Stomach smooth muscle (tissue), 2 donors: Measurements from ENCODE around the gene CRTAC1.

Source experiments
- H3K27ac ChIP-seq: one replicate; pipeline ENCODE4 v1.7.0; 2013; ENCODE audit warnings: mild to moderate bottlenecking, low read length, inconsistent platforms
- H3K27me3 ChIP-seq, 2 donors: one replicate each; pipeline ENCODE4 v1.7.0; 2013; ENCODE audit warnings: low read length in 2 of 2; ENCODE audit not compliant: insufficient read depth in 2 of 2, control insufficient read depth in 1 of 2
- H3K36me3 ChIP-seq, 2 donors: one replicate each; pipeline ENCODE4 v1.7.0; 2013; ENCODE audit warnings: low read length in 2 of 2; ENCODE audit not compliant: control insufficient read depth in 2 of 2, insufficient read depth in 2 of 2
- H3K4me1 ChIP-seq: one replicate; pipeline ENCODE4 v1.7.0; 2013; ENCODE audit warnings: low read length; ENCODE audit not compliant: control insufficient read depth, insufficient read depth
- H3K4me3 ChIP-seq, 2 donors: one replicate each; pipeline ENCODE4 v1.7.0; 2013; ENCODE audit warnings: low read length in 2 of 2
- H3K9ac ChIP-seq, 2 donors: one replicate each; pipeline ENCODE4 v1.7.0; 2013; ENCODE audit warnings: low read length in 2 of 2, mild to moderate bottlenecking in 1 of 2
- H3K9me3 ChIP-seq, 2 donors: one replicate each; pipeline ENCODE4 v1.7.0; 2013; ENCODE audit warnings: low read length in 2 of 2; ENCODE audit not compliant: control insufficient read depth in 2 of 2
- donor health status: healthy.
- donor health status: Pancreatic carcinoma.

Gene CRTAC1

DNA sequence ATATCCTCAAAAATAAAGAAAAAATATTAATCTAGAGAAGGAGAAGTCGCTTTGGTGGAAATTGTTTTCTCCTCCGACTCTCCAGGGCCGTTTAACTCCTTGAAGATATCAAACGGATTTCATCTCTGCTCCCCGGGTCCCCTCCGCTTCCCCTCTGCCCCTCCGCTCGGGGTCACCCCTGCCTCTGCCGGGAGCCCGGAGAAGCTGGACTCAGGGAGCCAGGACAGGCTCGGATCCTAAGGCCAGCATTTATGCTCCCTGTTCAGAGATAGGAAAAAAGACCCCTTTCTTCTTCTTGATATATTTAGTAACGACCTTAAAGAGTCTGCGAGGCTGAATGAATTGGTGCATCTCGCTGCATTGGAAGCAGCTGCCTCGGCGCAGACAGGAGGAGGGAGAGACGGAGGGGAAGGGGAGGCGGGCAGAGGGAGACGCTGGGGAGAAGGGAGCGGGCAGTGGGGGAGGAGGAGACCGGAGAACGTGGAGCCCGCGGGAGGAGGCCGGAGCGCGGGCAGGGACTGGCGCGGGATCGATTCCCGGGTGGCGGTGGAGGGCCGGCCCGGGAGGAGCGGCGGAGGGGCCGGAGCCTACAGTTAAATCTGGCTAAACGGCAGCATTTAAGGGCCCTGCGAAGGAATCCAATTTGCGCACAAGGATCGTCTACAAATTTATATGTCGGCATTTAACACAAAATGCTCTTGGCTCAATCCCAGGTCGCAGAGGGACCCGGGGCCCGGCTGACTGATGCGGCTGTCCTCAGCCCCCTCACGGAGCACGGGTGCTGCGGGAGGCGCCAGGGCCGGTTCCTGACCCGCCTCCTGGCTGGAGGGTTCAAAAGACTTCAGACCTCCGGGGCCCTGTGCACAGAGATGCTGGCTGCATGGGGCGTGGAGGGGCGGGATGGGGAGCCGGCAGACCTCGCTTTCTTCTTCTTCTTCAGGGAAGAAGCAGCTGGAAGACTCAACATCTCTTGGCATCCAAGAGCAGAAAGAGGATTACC, 55.6 kb downstream of the CRTAC1 start:
- Histone ChIP-seq H3K27me3 (peaks cover 23 to 40% of the 10 kb centered on the region in 2 donors), H3K4me1 (no peaks in the 10 kb centered on the region), H3K36me3 (no peaks in the 10 kb centered on the region), H3K9me3 (no peaks in the 10 kb centered on the region), H3K27ac (no peak overlapping the region), H3K9ac (no peak overlapping the region), H3K4me3 (no peak overlapping the region)

DNA sequence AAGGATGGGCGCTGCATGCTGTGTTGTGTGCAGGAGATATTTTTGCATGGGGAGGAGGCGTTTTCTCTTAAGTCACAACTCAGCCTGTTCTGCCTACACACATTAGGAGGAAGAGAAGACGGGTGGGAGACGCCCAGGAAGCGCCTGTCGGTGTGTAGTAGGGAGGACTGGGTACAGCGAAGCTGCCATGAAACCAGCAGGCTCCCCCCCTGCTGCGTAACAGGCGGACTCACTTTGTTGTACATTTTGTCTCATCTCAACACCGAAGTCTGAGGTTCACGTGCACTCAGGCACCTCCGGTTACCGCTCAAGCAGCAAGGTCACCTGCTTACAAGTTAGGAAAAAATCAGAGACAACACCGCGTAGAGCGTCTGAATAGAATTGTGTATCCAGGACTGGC, 56.3 kb downstream of the CRTAC1 start:
- no peak overlapping the region for H3K4me3 ChIP-seq
- H3K27me3 ChIP-seq, result peaks cover 20 to 43% of the 10 kb centered on the region in 2 donors
- no peaks in the 10 kb centered on the region for H3K4me1 ChIP-seq
- H3K36me3 ChIP-seq, result no peaks in the 10 kb centered on the region
- no peak overlapping the region for H3K27ac ChIP-seq
- no peak overlapping the region for H3K9ac ChIP-seq
- H3K9me3 ChIP-seq, result no peaks in the 10 kb centered on the region

DNA sequence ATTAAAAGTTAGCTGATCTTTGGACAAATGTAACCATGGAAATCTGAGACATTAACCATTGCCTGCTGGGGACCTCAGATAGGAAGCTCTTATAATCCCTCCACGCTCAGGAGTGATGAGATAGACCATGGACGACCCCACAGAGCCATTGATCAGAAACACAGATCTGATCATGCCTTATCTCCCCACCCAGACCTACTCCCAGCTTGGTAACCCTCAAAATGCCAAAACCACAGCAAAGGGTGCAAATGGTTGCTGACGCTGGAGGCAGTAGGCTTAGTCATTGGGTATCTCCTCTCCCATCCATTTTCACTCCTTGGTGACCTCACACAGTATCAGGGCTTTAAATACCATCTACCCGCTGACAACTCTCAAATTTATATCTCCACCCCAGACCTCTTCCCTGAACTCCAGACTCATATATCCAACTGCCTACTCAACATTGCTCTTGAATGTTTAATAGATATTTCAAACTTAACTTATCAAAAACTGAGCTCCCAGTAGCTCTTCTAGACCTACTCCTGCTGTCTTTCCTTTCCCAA, 60.8 kb downstream of the CRTAC1 start:
- H3K4me3 ChIP-seq, result no peak overlapping the region
- H3K9ac ChIP-seq, result no peak overlapping the region
- H3K36me3 ChIP-seq, result no peaks in the 10 kb centered on the region
- peaks cover 4 to 29% of the 10 kb centered on the region in 2 donors for H3K27me3 ChIP-seq
- no peaks in the 10 kb centered on the region for H3K9me3 ChIP-seq
- H3K4me1 ChIP-seq, result no peaks in the 10 kb centered on the region
- H3K27ac ChIP-seq, result no peak overlapping the region

DNA sequence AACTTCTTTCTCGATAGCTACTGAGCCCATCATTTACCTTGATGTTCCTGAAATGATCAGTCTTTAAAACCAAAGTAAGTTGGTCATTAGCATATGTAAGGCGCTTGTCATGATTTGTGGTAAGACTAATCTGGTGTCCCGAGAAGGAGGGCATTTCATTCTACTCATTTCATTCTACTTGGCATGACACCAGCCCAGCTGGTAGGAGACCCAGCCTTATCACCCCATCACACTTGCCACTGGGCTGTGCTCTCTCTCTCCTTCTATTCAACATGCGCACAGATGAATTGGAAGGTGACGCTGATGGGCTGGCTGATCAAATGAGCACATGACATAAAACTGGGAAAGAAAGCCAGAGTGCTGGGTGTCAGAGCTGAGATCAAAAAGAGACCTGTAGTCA, 65.7 kb downstream of the CRTAC1 start:
- H3K9ac ChIP-seq, result no peak overlapping the region
- H3K27ac ChIP-seq, result no peak overlapping the region
- H3K4me3 ChIP-seq, result no peak overlapping the region
- no peaks in the 10 kb centered on the region for H3K4me1 ChIP-seq
- no peaks in the 10 kb centered on the region for H3K9me3 ChIP-seq
- no peaks in the 10 kb centered on the region for H3K36me3 ChIP-seq
- peaks cover 0 to 17% of the 10 kb centered on the region in 2 donors for H3K27me3 ChIP-seq

DNA sequence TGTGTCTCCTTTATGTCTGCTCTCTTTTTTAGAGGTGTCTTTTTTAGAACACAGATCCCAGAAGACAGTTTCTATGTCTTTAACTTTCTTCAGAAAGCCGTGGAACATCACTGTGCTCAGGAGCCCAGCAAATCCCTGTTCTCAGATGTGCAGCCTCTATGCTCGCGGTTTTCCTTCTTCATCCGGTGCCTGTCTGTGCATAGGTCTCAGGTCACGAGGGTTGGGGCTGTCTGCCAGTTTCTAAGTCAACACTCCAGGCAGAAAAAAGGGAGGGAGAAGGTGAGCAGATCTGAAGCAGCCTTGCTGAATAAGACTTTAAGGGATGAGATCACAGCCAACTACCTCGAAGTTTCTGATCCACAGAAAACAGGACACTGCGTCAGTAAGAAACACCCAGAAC, 68.5 kb downstream of the CRTAC1 start:
- H3K36me3 ChIP-seq, result no peaks in the 10 kb centered on the region
- H3K4me3 ChIP-seq, result no peak overlapping the region
- H3K27me3 ChIP-seq, result peaks cover 0 to 18% of the 10 kb centered on the region in 2 donors
- no peaks in the 10 kb centered on the region for H3K9me3 ChIP-seq
- H3K4me1 ChIP-seq, result no peaks in the 10 kb centered on the region
- no peak overlapping the region for H3K9ac ChIP-seq
- no peak overlapping the region for H3K27ac ChIP-seq

DNA sequence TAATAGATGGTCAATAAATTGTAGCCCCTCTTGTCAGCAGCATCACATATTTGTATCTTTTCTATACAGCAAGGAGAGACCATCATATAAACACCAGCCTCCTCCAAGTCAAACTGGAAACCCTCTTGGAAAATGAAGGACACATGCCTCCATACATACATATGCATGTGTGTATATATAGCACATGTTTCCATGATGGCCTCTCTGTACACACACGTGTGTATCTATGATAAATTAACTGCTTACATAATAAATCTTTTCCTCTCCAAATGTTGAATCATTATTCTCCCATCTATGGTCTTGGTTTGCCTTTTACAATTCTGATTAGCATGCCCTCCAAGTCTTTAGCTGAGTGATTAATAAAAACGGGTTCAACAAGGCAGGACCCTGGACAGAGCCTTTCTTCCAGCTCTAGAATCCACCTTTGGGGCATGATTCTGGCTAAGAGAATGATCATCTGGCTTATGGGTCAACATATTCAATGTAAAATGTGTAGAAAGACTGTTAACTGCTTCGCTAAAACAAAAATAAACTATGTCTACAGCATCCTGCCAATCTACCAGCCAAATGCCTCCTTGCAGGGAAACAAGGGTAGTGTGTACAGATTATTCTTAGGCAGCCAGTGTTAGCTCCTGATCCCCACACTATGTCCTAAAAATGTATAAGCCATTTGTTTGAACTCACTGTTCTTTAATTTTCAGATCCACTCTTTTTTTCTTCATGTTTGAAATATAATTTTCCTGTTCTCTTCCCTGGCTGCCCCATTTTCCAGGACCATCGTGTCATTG, 70.0 kb downstream of the CRTAC1 start:
- Histone ChIP-seq H3K36me3 (no peaks in the 10 kb centered on the region), H3K9me3 (no peaks in the 10 kb centered on the region), H3K4me3 (no peak overlapping the region), H3K27me3 (peaks cover 0 to 18% of the 10 kb centered on the region in 2 donors), H3K9ac (no peak overlapping the region), H3K4me1 (no peaks in the 10 kb centered on the region), H3K27ac (no peak overlapping the region)

DNA sequence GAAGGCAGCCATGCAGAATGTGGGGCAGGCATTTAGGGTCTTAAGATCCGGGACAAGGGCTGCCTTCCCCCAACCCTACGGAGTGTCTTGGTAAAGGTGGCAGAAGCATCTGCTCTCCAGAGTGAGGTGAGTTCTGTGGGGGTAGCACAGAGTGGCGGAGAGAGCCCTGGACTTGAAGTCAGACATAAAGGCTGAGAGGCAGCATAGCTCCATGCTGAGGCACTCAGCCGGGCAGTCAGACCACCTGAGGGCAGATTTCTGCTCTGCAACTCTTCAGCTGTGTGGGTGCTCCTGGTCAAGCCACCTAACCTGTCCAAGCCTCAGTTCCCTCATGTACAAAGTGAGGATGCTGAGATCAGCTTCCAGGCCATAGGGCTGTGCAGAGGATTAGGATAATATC, 81.0 kb downstream of the CRTAC1 start:
- Histone ChIP-seq H3K27ac (no peak overlapping the region), H3K4me1 (no peaks in the 10 kb centered on the region), H3K27me3 (peaks cover 0 to 7% of the 10 kb centered on the region in 2 donors)

DNA sequence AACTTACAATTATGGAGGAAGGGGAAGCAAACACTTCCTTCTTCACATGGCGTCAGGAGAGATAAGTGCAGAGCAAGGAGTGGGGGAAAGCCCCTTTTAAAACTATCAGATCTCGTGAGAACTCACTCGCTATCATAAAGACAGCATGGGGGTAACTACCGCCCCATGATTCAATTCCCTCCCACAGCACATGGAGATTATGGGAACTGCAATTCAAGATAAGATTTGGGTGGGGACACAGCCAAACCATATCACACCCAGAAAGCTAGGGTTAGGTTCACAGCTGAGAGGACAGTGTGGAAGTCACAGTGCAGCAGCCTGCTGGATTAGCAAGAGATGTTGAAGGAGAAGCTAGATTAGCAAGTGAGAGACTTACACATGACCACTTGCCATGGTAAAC, 81.6 kb downstream of the CRTAC1 start:
- Histone ChIP-seq H3K36me3 (no peaks in the 10 kb centered on the region), H3K27me3 (peaks cover 0 to 7% of the 10 kb centered on the region in 2 donors), H3K9me3 (peaks cover 4 to 5% of the 10 kb centered on the region in 2 donors), H3K9ac (no peak overlapping the region), H3K4me1 (no peaks in the 10 kb centered on the region), H3K27ac (no peak overlapping the region), H3K4me3 (no peak overlapping the region)

More for the DNA sequence above, 81.0 kb downstream of the CRTAC1 start:
- no peaks in the 10 kb centered on the region for H3K36me3 ChIP-seq
- no peak overlapping the region for H3K9ac ChIP-seq
- peaks cover 4% of the 10 kb centered on the region in 2 donors for H3K9me3 ChIP-seq
- no peak overlapping the region for H3K4me3 ChIP-seq

DNA sequence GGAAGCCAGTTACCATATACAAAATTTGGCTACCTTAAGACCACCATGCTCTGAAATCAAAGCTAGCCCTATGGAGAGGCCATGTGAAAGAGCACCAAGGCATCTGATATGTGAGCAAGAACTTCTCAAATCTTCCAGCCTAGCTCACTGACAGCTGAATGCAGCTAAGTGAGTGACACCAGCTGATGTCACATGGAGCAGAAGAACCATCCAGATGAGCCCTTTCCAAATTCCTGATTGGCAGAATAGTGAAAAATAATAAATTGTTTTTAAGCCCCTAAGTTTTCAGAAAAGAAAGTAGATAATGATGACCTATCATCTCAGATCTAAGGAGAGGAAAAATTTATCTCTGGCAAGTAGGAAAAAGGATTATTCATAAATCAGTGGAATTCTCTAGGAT, 85.6 kb downstream of the CRTAC1 start:
- H3K4me1 ChIP-seq, result no peaks in the 10 kb centered on the region
- H3K27me3 ChIP-seq, result peaks cover 4 to 16% of the 10 kb centered on the region in 2 donors
- no peaks in the 10 kb centered on the region for H3K36me3 ChIP-seq
- no peak overlapping the region for H3K4me3 ChIP-seq
- H3K9me3 ChIP-seq, result peaks cover 4 to 5% of the 10 kb centered on the region in 2 donors
- no peak overlapping the region for H3K9ac ChIP-seq
- H3K27ac ChIP-seq, result no peak overlapping the region

DNA sequence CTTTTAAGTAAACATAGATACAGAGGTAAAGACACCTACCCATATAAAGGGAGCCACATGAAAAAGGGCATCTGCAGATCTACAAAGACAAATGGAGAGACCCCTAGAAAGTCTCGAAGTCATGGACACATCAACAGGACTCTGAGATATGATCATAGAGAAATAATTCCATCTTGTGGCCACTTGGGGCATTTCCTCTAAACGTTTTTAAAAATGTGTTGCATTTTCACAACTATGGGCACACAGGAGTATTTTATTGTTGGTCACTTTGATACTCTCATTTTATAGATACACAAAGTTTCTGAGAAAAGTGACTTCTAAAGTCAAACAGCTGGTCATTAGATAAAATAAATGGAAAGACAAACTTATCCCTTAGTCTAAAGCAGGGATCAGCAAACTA, 87.1 kb downstream of the CRTAC1 start:
- no peak overlapping the region for H3K27ac ChIP-seq
- no peak overlapping the region for H3K4me3 ChIP-seq
- H3K9ac ChIP-seq, result no peak overlapping the region
- H3K36me3 ChIP-seq, result no peaks in the 10 kb centered on the region
- peaks cover 4 to 5% of the 10 kb centered on the region in 2 donors for H3K9me3 ChIP-seq
- no peaks in the 10 kb centered on the region for H3K4me1 ChIP-seq
- peaks cover 4 to 18% of the 10 kb centered on the region in 2 donors for H3K27me3 ChIP-seq
